ENCODE data around the gene PWWP2A.

GRCh38 chr5:160152901-160153300 lies 33.7 kb upstream of the PWWP2A start:
- TF ChIP-seq CTCF (IDR thresholded peaks at IDR 0.05) = no peak
- no peak for TF ChIP-seq EZH2 (IDR thresholded peaks at IDR 0.05; ENCODE audit: borderline replicate concordance, insufficient read depth, low read depth, low read length, poor library complexity, severe bottlenecking)

Data from B cell (primary cell).